ENCODE results near the gene PDGFA.

PDGFA gene

GRCh38 chr7:489876-490275 is 29.8 kb downstream of the PDGFA start:
- DNase-seq (ENCODE audit: low spot score), result no peak

- DNase-seq (ENCODE audit: low spot score), result no peak
These were observed 33.4 kb downstream of the PDGFA start for GRCh38 chr7:486216-486743.

- DNase-seq (ENCODE audit: low spot score), result peak; percentile 39
These were observed 34.2 kb downstream of the PDGFA start for GRCh38 chr7:485188-486081.

- no peak for DNase-seq (ENCODE audit: low spot score)
These were observed 35.1 kb downstream of the PDGFA start for GRCh38 chr7:484356-485101.

- no peak for DNase-seq (ENCODE audit: low spot score)
These were observed 35.8 kb downstream of the PDGFA start for GRCh38 chr7:483656-484355.

GRCh38 chr7:482521-483083 is 37.0 kb downstream of the PDGFA start:
- no peak for DNase-seq (ENCODE audit: low spot score)

GRCh38 chr7:481219-481930 is 38.3 kb downstream of the PDGFA start:
- no peak for DNase-seq (ENCODE audit: low spot score)

- DNase-seq (ENCODE audit: low spot score), result no peak
These were observed 39.0 kb downstream of the PDGFA start for GRCh38 chr7:480531-481218.

GRCh38 chr7:479948-480499 is 39.6 kb downstream of the PDGFA start:
- DNase-seq (ENCODE audit: low spot score), result no peak

- DNase-seq (ENCODE audit: low spot score), result no peak
These were observed 40.3 kb downstream of the PDGFA start for GRCh38 chr7:479115-479947.

GRCh38 chr7:477626-478220 is 41.9 kb downstream of the PDGFA start:
- DNase-seq (ENCODE audit: low spot score), result peak; percentile 11

- DNase-seq (ENCODE audit: low spot score), result no peak
These were observed 42.8 kb downstream of the PDGFA start for GRCh38 chr7:476736-477360.

- no peak for DNase-seq (ENCODE audit: low spot score)
These were observed 43.6 kb downstream of the PDGFA start for GRCh38 chr7:475951-476441.

- DNase-seq (ENCODE audit: low spot score), result no peak
These were observed 44.3 kb downstream of the PDGFA start for GRCh38 chr7:475425-475728.

- DNase-seq (ENCODE audit: low spot score), result no peak
These were observed 44.8 kb downstream of the PDGFA start for GRCh38 chr7:474605-475424.

GRCh38 chr7:473870-474604 is 45.6 kb downstream of the PDGFA start:
- DNase-seq (ENCODE audit: low spot score), result no peak

GRCh38 chr7:473211-473734 is 46.4 kb downstream of the PDGFA start:
- DNase-seq (ENCODE audit: low spot score), result no peak
